ENCODE data around the gene MAPKAPK2. TPM values are rescaled to one million over a fixed set of nuclear protein-coding genes. Genes with fewer than 3 reads are reported as not detected.

MAPKAPK2 gene
- total RNA-seq, 1 experiment from 2014 or later: 72.4 TPM

GRCh38 chr1:206732508-206732907 lies 47.8 kb downstream of the MAPKAPK2 start:
- ChIA-PET CTCF (no interaction called here), POLR2A (no interaction called here)
- DNase-seq (ENCODE audit: low read depth, low spot score): no peak
- no peak overlapping the region for H3K4me3 ChIP-seq (ENCODE audit: low read depth in 2 of 2, low read length in 2 of 2)
- no TSS peak for BruUV-seq (replicated peaks)
- in situ Hi-C loops (cut with HindIII; ENCODE audit: low pct_unique_long_range_greater_than_20kb, low sequenced_read_pairs) (no loop called here), intact Hi-C loops (cut with micrococcal nuclease; ENCODE audit: unreplicated experiment) (loop anchor here (10.0 kb wide), 1 partner anchor 252 kb away; no protein-coding TSS in a partner anchor)
- H3K27ac ChIP-seq (ENCODE audit: low read length): no peak overlapping the region
- H3K36me3 ChIP-seq (ENCODE audit: control insufficient read depth, insufficient read depth, low read length): no peaks in the 10 kb centered on the region; the same call in 1 of the 2 replicates
- H3K27me3 ChIP-seq (ENCODE audit: control insufficient read depth, insufficient read depth, low read length): no peaks in the 10 kb centered on the region
- H3K9me3 ChIP-seq (ENCODE audit: control insufficient read depth, insufficient read depth, low read depth, low read length): no peaks in the 10 kb centered on the region
- TF ChIP-seq TCF7L2 (IDR thresholded peaks at IDR 0.05; ENCODE audit: low read depth, low read length) (no peak), CTCF (IDR thresholded peaks at IDR 0.05) (no peak), SIN3A (IDR thresholded peaks at IDR 0.05; ENCODE audit: borderline replicate concordance, insufficient read depth, low read depth, low read length) (no peak), POLR2AphosphoS5 (IDR thresholded peaks at IDR 0.05; ENCODE audit: low read depth, low read length) (no peak), REST (IDR thresholded peaks at IDR 0.05; ENCODE audit: insufficient read depth in 1 of 2, low read depth in 2 of 2, low read length in 1 of 2) (no peak)
- H3K4me1 ChIP-seq (ENCODE audit: control insufficient read depth, insufficient read depth, low read length): no peaks in the 10 kb centered on the region
- ATAC-seq: no peak

GRCh38 chr1:206732992-206733391 lies 48.3 kb downstream of the MAPKAPK2 start:
- no peak overlapping the region for H3K27ac ChIP-seq (ENCODE audit: low read length)
- no peaks in the 10 kb centered on the region for H3K9me3 ChIP-seq (ENCODE audit: control insufficient read depth, insufficient read depth, low read depth, low read length)
- no TSS peak for BruUV-seq (replicated peaks)
- ChIA-PET POLR2A (no interaction called here), CTCF (interaction anchor here (1.1 to 2.3 kb wide), 2 partner anchors 77 to 180 kb away, joined by 5 to 8 read pairs; no protein-coding TSS in a partner anchor)
- H3K4me1 ChIP-seq (ENCODE audit: control insufficient read depth, insufficient read depth, low read length): no peaks in the 10 kb centered on the region
- ATAC-seq (no peak), DNase-seq (ENCODE audit: low read depth, low spot score) (no peak)
- no peak overlapping the region for H3K4me3 ChIP-seq (ENCODE audit: low read depth in 2 of 2, low read length in 2 of 2)
- no peaks in the 10 kb centered on the region for H3K27me3 ChIP-seq (ENCODE audit: control insufficient read depth, insufficient read depth, low read length)
- no peaks in the 10 kb centered on the region; the same call in 1 of the 2 replicates for H3K36me3 ChIP-seq (ENCODE audit: control insufficient read depth, insufficient read depth, low read length)
- in situ Hi-C loops (cut with HindIII; ENCODE audit: low pct_unique_long_range_greater_than_20kb, low sequenced_read_pairs) (no loop called here), intact Hi-C loops (cut with micrococcal nuclease; ENCODE audit: unreplicated experiment) (loop anchor here (10.0 kb wide), 1 partner anchor 252 kb away; no protein-coding TSS in a partner anchor)
- TF ChIP-seq TCF7L2 (IDR thresholded peaks at IDR 0.05; ENCODE audit: low read depth, low read length) (no peak), CTCF (IDR thresholded peaks at IDR 0.05) (no peak), REST (IDR thresholded peaks at IDR 0.05; ENCODE audit: insufficient read depth in 1 of 2, low read depth in 2 of 2, low read length in 1 of 2) (no peak), SIN3A (IDR thresholded peaks at IDR 0.05; ENCODE audit: borderline replicate concordance, insufficient read depth, low read depth, low read length) (no peak), POLR2AphosphoS5 (IDR thresholded peaks at IDR 0.05; ENCODE audit: low read depth, low read length) (no peak)
